HG03460 (cell line): ENCODE results near the gene RALY.
A peak's percentile ranks its signal among the peaks of the same experiment; 100 is the strongest.
"Not testable (repeated sequence)": the region's sequence is repeated elsewhere in the genome, so short reads cannot be mapped to it uniquely, and the experiment has no call there.

ENCODE experiments used
- ATAC-seq: cut with Tn5 transposase; IDR thresholded peaks from one replicate; pipeline ENCODE4 v1.9.1; 2021; ENCODE audit not compliant: unreplicated experiment

Gene RALY

GRCh38 chr20:34014878-34015277, 21.2 kb downstream of the RALY start:
- no peak for ATAC-seq

- ATAC-seq: no peak
Measured at GRCh38 chr20:34015401-34016335, 22.0 kb downstream of the RALY start.

GRCh38 chr20:34016736-34017135, 23.0 kb downstream of the RALY start:
- no peak for ATAC-seq

DNA sequence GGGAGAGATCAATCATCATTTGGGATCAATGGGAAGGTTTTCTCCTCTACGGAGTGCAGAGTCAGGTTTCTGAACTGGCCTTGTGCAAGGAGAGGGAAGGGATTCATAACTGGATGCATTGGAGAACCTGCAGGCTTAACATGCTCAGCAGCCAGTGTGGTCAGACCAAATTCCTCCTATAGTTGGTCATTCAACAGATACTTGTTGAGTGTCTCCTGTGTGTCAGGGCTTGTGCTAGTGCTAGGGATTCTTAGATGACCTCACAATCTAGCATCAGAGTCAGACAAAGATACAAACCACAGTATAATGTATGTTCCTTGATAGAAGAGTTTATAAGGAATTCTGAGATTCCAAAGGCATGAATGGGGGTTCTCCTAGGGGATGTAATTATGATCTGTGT, 23.9 kb downstream of the RALY start:
- no peak for ATAC-seq

DNA sequence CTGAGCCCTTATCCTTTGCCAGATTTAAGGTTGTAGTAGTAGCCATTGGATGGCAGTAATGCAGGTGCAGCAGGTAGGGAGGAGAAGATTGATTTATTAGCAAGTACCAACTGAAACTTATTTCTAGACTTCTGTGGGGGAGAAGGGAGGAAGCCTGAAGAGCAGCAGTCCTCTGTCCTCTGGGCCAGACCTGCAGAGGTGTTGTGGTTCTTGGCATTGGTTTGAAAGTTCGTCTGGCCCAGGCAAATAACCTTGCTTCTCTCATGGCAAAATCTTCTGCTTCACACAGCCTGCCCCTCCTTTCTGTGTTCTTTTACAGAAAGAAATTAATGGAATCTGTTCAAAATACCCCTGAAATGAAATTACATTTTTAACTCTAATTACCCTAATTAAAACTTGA, 24.5 kb downstream of the RALY start:
- ATAC-seq: no peak

- ATAC-seq: peak; percentile 50
Measured at GRCh38 chr20:34022151-34022838, 28.6 kb downstream of the RALY start.

DNA sequence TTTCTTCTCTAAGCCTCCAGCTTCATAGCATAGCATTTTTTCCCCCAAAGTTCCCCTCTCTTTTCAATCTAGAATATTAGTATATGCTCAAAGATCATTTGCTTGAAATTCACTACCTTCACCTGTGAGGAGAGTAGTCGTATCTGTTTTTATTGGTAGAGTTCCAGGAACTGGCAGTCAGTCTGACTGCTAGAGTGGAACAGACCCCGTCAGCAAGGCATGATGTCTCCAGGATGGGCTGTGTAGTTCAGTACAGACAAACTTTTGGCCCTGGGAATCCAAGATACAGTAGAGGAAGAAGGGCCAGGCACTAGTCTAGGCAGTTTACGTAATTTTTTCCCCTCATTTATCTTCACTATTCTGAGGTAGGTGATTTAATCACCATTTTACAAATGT, 29.1 kb downstream of the RALY start:
- ATAC-seq: no peak

DNA sequence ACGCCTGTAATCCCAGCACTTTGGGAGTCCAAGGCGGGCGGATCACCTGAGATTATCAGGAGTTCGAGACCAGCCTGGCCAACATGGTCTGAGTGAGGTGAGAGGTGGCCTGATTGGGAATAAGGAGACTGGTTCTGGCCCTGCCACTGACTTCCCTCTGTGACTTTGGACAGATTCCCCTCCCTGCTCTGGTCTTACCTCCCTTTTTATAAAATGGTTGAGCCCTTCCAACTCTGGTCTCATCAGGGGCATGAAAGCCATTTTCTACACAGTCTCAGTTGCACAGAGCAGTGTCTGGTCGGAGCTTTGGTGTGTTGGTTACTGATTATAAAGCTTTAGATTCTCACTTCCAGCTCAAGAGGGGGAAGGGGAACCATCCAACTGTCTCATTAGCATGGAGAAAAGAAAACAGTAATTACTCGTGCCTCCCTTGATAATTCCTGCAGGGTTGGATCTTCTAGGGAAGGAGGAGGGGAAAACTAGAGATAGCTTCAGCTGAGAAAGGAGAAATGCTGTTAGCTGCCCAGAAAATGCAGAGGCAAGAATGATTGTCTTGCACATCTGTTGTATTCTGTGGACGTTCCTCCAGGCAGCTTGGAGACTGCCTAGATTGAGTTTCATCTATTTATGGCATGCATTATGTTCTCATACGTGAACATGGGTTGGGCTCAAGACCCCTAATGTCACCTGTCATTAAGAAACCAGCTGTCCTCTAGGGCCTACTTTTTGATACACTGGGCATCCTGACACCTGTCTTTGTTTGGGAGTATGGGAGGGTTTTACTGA, 30.4 kb downstream of the RALY start:
- ATAC-seq: no peak

GRCh38 chr20:34024723-34025351, 31.1 kb downstream of the RALY start:
- ATAC-seq: no peak

GRCh38 chr20:34028013-34028412, 34.3 kb downstream of the RALY start:
- not testable (repeated sequence) for ATAC-seq

DNA sequence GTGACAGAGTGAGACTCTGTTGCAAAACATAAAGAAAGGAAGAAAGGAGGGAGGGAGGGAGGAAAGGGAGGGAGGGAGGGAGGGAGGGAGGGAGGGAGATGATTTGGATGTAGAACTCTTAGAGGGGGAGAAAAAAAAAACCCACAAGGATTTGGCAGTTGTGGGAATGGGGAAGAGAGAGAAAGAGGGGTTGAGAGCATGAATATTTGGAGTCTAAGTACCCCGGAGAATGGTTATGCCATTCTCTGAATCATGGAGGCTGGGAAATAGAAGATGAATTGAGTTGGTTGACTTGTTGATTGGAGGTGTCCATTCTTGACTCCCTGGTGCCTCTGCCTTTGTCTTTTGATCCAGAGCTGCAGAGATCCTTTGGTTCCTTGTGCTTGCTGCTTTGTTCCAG, 35.7 kb downstream of the RALY start:
- ATAC-seq: no peak

DNA sequence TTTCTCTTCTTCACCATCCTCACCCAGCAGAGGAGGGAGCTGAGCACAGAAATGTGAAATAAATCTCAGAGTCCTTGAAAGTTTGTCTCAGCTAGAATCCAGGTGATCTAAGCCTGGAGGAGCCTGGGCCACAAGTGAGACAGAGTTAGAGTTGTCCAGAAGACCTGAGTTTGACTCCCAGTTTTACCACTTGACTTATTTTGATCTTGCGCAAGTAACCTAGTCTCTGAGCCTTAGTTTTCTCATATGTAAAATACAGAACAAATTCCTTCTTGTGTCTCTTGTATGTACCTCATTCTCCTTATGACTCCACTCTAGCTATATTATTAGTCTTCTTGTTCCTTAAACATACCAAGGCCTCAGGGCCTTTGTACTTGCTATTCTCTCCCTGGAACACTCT, 36.7 kb downstream of the RALY start:
- no peak for ATAC-seq

- no peak for ATAC-seq
Measured at GRCh38 chr20:34033903-34034302, 40.2 kb downstream of the RALY start.

DNA sequence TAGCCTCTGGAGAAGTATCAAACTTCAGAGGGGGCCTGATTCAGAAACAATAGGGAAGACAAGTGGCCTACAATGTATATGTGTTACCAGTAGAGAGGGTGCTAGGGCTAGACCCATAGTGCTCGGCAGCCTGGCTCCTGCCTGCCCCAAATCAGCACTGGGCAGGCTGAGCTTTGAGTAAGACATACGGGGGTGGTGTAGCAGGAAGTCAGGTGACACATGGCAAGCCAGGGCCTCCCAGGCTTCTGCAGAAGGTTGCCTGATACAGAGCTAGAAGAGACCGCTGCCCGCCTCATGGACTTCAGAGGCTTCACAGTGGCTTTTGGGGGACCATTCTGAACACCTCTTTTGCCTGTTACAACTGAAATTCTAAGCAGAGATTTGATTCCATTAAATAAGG, 43.4 kb downstream of the RALY start:
- ATAC-seq: no peak

- no peak for ATAC-seq
Measured at GRCh38 chr20:34037767-34038166, 44.1 kb downstream of the RALY start.

GRCh38 chr20:34040300-34040995, 46.7 kb downstream of the RALY start:
- no peak for ATAC-seq

GRCh38 chr20:34041226-34041625, 47.5 kb downstream of the RALY start:
- no peak for ATAC-seq

- no peak for ATAC-seq
Measured at GRCh38 chr20:34042262-34042661, 48.6 kb downstream of the RALY start.

DNA sequence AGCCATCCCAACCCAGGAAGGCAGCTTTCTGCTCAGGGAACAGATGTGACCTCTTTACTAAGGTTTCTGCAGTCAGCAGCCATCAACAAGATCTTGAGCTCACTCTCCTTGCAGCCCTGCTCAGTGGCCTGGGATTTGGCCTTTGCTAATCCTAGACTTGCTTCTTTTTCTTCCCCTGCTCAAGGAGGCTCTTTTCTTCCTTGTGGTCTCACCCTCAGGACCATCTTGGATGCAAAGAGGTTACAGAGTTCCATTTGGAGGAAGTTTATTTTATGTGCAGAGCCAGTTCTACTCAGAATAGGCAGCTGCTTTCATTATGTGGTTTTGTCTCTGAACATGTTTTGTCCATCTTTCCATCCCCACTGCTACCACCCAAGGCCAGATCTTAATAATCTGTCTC, 49.3 kb downstream of the RALY start:
- ATAC-seq: no peak

DNA sequence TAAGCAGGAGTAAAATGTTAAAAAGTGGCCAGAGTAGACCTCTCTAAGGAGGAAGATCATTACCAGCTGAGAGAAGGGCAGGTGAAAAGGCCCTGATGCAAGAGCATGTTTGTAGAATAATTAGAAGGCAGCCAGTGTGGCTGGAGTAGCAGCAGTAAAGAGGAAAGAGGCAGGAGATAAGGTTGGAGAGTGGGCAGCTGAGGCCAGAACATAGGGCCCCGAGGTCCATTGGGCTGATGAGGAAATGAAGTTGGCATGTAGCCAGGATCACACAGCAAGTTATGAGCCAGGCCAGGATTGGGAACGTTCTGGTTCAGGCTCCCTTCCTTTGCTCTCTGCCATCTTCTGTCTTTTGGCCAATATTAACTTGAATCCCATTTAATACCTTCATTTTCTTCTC, 51.6 kb downstream of the RALY start:
- ATAC-seq: no peak
